Tibial nerve (tissue), 3 donors: Measurements from ENCODE around the gene EFCAB6.

Source experiments
- POLR2A ChIP-seq, 2 donors: fragments of 450-650 bp; IDR thresholded peaks; one replicate each; pipeline ENCODE4 v1.6.1; 2017; ENCODE audit warnings: antibody characterized with exemption in 2 of 2, mild to moderate bottlenecking in 2 of 2, moderate library complexity in 2 of 2
- TF ChIP-seq, protein P1 (sequence below), 5 experiments: fragments of 200-600 bp in 3 of 5; fragments of 450-650 bp in 2 of 5; sonication (generic) in 3 of 5; IDR thresholded peaks; one replicate each; pipeline ENCODE4 v1.5.1; 2016 to 2019; ENCODE audit warnings: antibody characterized with exemption in 5 of 5, mild to moderate bottlenecking in 3 of 5, moderate library complexity in 2 of 5

DNA sequence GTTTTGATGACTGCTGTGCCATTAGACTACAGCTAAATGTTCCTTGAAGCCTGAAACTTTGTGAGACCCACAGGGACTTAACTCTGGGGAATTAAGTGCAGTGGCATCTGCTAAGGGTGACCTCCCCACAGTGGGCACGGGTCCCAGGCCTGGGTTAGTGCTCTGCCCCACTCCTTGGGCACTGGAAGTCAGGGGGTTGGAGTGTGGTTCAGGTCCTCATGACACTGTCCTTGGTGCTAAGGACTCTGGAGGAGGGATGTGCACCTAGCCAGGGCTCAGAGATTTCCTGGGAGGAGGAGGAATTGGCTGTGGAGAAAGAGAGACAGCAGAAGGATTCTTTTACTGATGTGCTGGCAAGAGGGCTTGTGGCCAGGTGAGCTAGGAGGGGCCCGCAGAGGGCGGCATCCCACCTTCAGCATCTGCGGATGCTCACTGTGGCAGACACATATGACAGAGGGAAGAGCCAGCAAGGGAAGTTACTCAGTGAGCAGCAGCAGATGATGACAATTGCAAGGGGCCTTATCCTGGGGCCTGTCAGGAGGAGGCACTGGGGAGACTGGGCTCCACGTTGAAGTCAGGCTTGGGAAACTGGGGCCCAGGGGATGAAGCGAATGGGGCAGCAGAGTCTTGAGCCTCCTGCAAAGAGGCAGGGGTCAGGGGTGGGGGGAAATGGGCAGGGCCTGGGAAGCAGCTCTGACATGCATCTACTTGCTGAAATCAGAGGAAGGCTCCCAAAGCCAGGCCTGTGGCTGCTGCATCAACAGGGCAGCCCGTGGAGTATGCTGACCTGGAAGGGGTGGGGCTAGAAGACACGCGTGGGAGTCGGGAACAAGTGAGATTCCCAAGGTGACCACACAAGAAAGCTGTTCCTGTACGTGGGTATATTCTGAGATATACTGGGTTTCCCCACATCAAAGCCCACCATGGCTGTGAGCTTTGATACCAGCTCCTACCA lies 256.3 kb downstream of the EFCAB6 start:
- TF ChIP-seq, protein P1, sequence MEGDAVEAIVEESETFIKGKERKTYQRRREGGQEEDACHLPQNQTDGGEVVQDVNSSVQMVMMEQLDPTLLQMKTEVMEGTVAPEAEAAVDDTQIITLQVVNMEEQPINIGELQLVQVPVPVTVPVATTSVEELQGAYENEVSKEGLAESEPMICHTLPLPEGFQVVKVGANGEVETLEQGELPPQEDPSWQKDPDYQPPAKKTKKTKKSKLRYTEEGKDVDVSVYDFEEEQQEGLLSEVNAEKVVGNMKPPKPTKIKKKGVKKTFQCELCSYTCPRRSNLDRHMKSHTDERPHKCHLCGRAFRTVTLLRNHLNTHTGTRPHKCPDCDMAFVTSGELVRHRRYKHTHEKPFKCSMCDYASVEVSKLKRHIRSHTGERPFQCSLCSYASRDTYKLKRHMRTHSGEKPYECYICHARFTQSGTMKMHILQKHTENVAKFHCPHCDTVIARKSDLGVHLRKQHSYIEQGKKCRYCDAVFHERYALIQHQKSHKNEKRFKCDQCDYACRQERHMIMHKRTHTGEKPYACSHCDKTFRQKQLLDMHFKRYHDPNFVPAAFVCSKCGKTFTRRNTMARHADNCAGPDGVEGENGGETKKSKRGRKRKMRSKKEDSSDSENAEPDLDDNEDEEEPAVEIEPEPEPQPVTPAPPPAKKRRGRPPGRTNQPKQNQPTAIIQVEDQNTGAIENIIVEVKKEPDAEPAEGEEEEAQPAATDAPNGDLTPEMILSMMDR (IDR thresholded peaks at IDR 0.05), result no peak
- TF ChIP-seq POLR2A (IDR thresholded peaks at IDR 0.05), result no peak
